B cell (primary cell): ENCODE measurements around the gene TSSC4.

Experiments
- CTCF ChIP-seq: fragments of 200-600 bp; IDR thresholded peaks from one replicate; pipeline ENCODE4 v1.8.0; 2022; ENCODE audit warnings: antibody characterized with exemption, mild to moderate bottlenecking
- EZH2 ChIP-seq: IDR thresholded peaks from 2 replicates; pipeline ENCODE4 v1.6.1; 2012; ENCODE audit warnings: borderline replicate concordance, low read depth, mild to moderate bottlenecking, moderate library complexity, low read length; ENCODE audit not compliant: insufficient read depth, poor library complexity, severe bottlenecking

- no peak for TF ChIP-seq CTCF
- TF ChIP-seq EZH2: no peak
Observed at GRCh38 chr11:2411446-2412305, 11.1 kb downstream of the TSSC4 start.
